Measurements from ENCODE around the gene ANKRD24. TPM values are rescaled to one million over a fixed set of nuclear protein-coding genes. Genes with fewer than 3 reads are reported as not detected.
A peak's percentile ranks its signal among the peaks of the same experiment; 100 is the strongest.

ANKRD24 gene
- total and polyA plus RNA-seq, 4 donors: 0.68 to 2.4 (median 1.3) TPM

DNA sequence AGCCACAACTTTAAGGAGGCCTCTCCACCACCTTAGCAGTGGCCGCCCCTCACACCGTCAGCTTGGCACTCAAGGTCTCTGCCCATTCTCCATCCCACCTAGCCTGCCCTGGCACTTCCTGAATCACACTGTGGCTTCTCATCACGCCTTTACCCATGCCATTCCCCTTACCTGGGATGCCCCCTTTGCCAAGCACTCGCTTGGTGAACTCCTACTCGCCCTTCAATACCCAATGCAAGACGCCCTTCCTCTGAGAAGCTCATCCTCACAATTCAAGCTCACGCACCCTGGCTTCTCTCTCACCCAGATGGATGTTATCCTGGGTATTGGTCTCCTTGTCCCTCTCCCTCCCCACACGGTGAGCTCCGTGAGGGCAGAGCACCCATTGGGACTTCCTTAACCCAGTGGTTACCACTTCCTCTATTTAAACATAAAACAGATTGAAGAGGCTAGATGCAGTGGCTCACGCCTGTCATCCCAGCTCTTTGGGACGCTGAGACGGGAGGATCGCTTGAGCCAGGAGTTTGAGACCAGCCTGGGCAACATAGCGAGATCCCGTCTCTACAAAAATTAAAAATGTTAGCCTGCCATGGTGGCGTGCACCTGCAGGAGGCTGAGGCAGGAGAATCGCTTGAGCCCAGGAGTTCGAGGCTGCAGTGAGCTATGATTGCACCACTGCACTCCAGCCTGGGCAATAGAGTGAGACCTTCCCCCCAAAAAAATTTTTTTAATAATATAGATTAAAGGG lies 83.9 kb downstream of the ANKRD24 start:
- Histone ChIP-seq H3K27me3 (ENCODE audit: control insufficient read depth in 3 of 3, insufficient read depth in 3 of 3, low read length in 2 of 3) (no peaks in the 10 kb centered on the region), H3K4me1 (ENCODE audit: control insufficient read depth in 5 of 5, insufficient read depth in 5 of 5, low read length in 5 of 5) (no peaks in the 10 kb centered on the region), H3K27ac (ENCODE audit: low read depth in 1 of 2, low read length in 1 of 2) (no peak overlapping the region), H3K9me3 (ENCODE audit: control insufficient read depth in 4 of 4, insufficient read depth in 3 of 4, low read length in 3 of 4) (no peaks in the 10 kb centered on the region), H3K9ac (ENCODE audit: insufficient read depth in 1 of 2, low read length in 2 of 2) (no peak overlapping the region), H3K36me3 (ENCODE audit: control insufficient read depth in 4 of 4, insufficient read depth in 4 of 4, low read length in 4 of 4) (peaks cover 0 to 47% (median 15%) of the 10 kb centered on the region in 4 donors), H3K4me3 (no peak overlapping the region)
- DNase-seq: no peak
- ATAC-seq (ENCODE audit: insufficient read depth, low FRiP score): no peak
- TF ChIP-seq, protein P1, sequence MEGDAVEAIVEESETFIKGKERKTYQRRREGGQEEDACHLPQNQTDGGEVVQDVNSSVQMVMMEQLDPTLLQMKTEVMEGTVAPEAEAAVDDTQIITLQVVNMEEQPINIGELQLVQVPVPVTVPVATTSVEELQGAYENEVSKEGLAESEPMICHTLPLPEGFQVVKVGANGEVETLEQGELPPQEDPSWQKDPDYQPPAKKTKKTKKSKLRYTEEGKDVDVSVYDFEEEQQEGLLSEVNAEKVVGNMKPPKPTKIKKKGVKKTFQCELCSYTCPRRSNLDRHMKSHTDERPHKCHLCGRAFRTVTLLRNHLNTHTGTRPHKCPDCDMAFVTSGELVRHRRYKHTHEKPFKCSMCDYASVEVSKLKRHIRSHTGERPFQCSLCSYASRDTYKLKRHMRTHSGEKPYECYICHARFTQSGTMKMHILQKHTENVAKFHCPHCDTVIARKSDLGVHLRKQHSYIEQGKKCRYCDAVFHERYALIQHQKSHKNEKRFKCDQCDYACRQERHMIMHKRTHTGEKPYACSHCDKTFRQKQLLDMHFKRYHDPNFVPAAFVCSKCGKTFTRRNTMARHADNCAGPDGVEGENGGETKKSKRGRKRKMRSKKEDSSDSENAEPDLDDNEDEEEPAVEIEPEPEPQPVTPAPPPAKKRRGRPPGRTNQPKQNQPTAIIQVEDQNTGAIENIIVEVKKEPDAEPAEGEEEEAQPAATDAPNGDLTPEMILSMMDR (IDR thresholded peaks at IDR 0.05; ENCODE audit: control extremely low read depth, extremely low read depth): no peak
- WGBS, 2 donors: 83 to 87% methylated on average over 18 of the region's 18 CpGs

DNA sequence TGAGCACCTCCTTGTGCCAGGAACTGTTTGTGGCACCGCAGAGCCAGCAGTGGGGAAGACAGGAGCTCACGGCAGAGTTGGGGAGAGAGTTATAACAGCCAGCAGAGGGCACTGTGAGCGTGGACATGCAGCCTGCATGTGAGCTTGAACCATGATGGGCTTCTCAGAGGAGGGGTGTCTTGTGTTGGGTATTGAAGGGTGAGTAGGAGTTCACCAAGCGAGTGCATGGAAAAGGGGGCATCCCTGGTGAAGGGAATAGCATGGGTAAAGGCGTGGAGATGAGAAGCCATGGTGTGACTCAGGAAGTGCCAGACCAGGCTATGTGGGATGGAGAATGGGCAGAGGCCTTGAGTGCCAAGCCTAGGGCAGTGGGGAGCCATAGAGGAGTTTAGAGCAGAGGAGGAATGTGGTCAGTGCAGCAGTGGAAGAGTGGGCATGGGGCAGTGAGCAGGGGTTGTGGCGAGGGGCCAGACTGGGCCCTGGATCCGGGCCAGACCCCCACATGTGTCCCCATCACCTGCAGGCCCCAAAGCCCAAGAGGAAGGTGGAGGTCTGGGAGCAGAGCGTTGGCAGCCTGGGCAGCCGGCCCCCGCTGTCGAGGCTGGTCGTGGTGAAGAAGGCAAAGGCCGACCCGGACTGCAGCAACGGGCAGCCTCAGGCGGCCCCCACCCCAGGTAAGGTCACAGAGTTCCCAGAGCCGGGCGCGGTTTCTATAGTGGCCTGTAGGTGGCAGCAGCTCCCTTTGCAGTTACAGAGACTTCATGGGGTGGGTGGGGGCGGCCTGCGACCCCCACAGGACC lies 84.8 kb downstream of the ANKRD24 start:
- WGBS, 2 donors: 57 to 59% methylated on average over 21 of the region's 21 CpGs
- no peak overlapping the region for H3K27ac ChIP-seq (ENCODE audit: low read depth in 1 of 2, low read length in 1 of 2)
- ATAC-seq (ENCODE audit: insufficient read depth, low FRiP score) (peak; percentile 58), DNase-seq (peak; percentile 16 to 33 (median 21))
- no peaks in the 10 kb centered on the region for H3K9me3 ChIP-seq (ENCODE audit: control insufficient read depth in 4 of 4, insufficient read depth in 3 of 4, low read length in 3 of 4)
- no peak overlapping the region for H3K4me3 ChIP-seq
- H3K9ac ChIP-seq (ENCODE audit: insufficient read depth in 1 of 2, low read length in 2 of 2): no peak overlapping the region
- TF ChIP-seq, protein P1 (IDR thresholded peaks at IDR 0.05; ENCODE audit: control extremely low read depth, extremely low read depth): peak; percentile 56
- H3K4me1 ChIP-seq (ENCODE audit: control insufficient read depth in 5 of 5, insufficient read depth in 5 of 5, low read length in 5 of 5): no peaks in the 10 kb centered on the region
- H3K36me3 ChIP-seq (ENCODE audit: control insufficient read depth in 4 of 4, insufficient read depth in 4 of 4, low read length in 4 of 4): peaks cover 0 to 47% (median 15%) of the 10 kb centered on the region in 4 donors
- no peaks in the 10 kb centered on the region for H3K27me3 ChIP-seq (ENCODE audit: control insufficient read depth in 3 of 3, insufficient read depth in 3 of 3, low read length in 2 of 3)

DNA sequence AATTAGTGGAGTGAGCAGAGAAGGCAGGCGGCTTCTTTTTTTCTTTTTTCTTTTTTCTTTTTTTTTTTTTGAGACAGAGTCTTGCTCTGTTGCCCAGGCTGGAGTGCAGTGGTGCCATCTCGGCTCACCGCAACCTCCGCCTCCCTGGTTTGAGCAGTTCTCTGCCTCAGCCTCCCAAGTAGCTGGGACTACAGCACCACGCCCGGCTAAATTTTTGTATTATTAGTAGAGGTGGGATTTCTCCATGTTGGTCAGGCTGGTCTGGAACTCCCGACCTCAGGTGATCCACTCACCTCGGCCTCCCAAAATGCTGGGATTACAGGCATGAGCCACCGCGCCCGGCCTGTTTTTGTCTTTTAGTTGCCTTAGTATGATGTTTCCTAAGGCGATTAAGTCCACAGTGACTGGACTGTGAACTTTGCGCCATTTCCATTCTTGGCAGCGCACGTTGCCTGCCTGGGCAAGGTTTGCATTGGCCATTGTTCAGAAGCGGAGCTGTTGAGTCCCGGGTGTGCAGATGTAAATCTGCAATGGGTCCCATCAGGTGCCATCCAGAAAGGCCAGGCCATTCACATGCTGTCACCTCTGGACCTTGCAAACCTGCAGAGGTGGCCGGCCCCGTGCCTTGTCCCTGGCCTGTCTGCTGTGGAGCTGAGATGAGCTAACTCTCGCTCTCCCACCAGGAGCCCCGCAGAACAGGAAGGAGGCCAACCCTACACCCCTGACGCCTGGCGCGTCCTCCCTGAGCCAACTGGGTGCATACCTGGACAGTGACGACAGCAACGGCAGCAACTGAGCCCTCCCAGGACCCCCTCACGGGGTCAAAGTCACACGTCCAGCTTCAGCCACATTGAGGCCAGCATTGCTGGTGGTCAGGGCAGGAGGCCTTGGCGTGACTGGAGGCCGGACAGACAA lies 85.7 kb downstream of the ANKRD24 start:
- no peaks in the 10 kb centered on the region for H3K9me3 ChIP-seq (ENCODE audit: control insufficient read depth in 4 of 4, insufficient read depth in 3 of 4, low read length in 3 of 4)
- H3K27ac ChIP-seq (ENCODE audit: low read depth in 1 of 2, low read length in 1 of 2): no peak overlapping the region
- no peak overlapping the region for H3K9ac ChIP-seq (ENCODE audit: insufficient read depth in 1 of 2, low read length in 2 of 2)
- H3K36me3 ChIP-seq (ENCODE audit: control insufficient read depth in 4 of 4, insufficient read depth in 4 of 4, low read length in 4 of 4): peaks cover 0 to 43% (median 15%) of the 10 kb centered on the region in 4 donors
- no peaks in the 10 kb centered on the region for H3K27me3 ChIP-seq (ENCODE audit: control insufficient read depth in 3 of 3, insufficient read depth in 3 of 3, low read length in 2 of 3)
- no peak for DNase-seq
- ATAC-seq (ENCODE audit: insufficient read depth, low FRiP score): no peak
- H3K4me1 ChIP-seq (ENCODE audit: control insufficient read depth in 5 of 5, insufficient read depth in 5 of 5, low read length in 5 of 5): no peaks in the 10 kb centered on the region
- TF ChIP-seq, protein P1 (IDR thresholded peaks at IDR 0.05; ENCODE audit: control extremely low read depth, extremely low read depth): no peak
- 90 to 94% methylated on average over 30 of the region's 30 CpGs for WGBS, 2 donors
- H3K4me3 ChIP-seq: no peak overlapping the region
